ENCODE data around the gene CCDC51.

CCDC51 gene

DNA sequence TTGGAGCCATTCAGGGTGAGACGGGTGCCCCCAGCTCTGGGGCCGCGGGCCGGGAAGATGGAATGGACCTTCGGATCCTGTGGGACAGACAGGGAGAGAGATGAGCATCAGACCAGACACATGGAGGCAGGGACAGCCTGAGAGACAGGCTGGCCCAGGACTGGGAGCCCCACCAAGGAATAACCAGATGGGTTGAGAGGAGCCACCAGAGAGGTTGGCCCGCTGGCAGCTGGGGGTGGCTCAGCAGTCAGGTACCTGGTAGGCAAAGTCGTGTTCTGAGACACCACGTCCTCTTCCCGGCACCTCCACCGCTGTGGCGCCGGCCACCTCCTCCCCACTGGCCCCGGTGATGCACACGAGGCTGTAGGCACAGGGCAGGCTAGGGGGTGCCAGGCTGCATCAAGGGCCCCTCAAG, 23.8 kb downstream of the CCDC51 start:
- Histone ChIP-seq H3K4me3 (ENCODE audit: insufficient read depth, low read length, poor library complexity, severe bottlenecking) (no peak overlapping the region), H4K20me1 (ENCODE audit: low read depth, low read length) (no peaks in the 10 kb centered on the region), H3K79me2 (ENCODE audit: insufficient read depth, low read length) (no peaks in the 10 kb centered on the region), H2AFZ (ENCODE audit: low read depth, low read length, severe bottlenecking) (no peak overlapping the region), H3K9ac (ENCODE audit: low read length) (no peak overlapping the region), H3K27ac (ENCODE audit: low read depth, low read length) (no peak overlapping the region), H3K27me3 (ENCODE audit: low read length) (no peaks in the 10 kb centered on the region), H3F3A (ENCODE audit: insufficient read depth) (no peaks in the 10 kb centered on the region), H3K9me3 (ENCODE audit: insufficient read depth, low read length) (no peaks in the 10 kb centered on the region), H3K36me3 (ENCODE audit: low read length) (no peaks in the 10 kb centered on the region), H3K9me2 (replicated peaks; ENCODE audit: insufficient read depth, low read length) (no peaks in the 10 kb centered on the region), H3K4me2 (ENCODE audit: low read depth, low read length, poor library complexity, severe bottlenecking) (no peak overlapping the region)
- no peak for TF ChIP-seq EZH2phosphoT487 (conservative IDR thresholded peaks at IDR 0.05; ENCODE audit: low read length)
- no peak for TF ChIP-seq CTCF (IDR thresholded peaks at IDR 0.05; ENCODE audit: insufficient read depth, low read length, poor library complexity, severe bottlenecking)

GRCh38 chr3:48415251-48415953, 24.5 kb downstream of the CCDC51 start:
- no peaks in the 10 kb centered on the region for H3F3A ChIP-seq (ENCODE audit: insufficient read depth)
- H4K20me1 ChIP-seq (ENCODE audit: low read depth, low read length), result no peaks in the 10 kb centered on the region
- H2AFZ ChIP-seq (ENCODE audit: low read depth, low read length, severe bottlenecking), result no peak overlapping the region
- no peaks in the 10 kb centered on the region for H3K36me3 ChIP-seq (ENCODE audit: low read length)
- H3K9me2 ChIP-seq (replicated peaks; ENCODE audit: insufficient read depth, low read length), result no peaks in the 10 kb centered on the region
- TF ChIP-seq EZH2phosphoT487 (conservative IDR thresholded peaks at IDR 0.05; ENCODE audit: low read length), result no peak
- no peak overlapping the region for H3K9ac ChIP-seq (ENCODE audit: low read length)
- no peak overlapping the region for H3K4me2 ChIP-seq (ENCODE audit: low read depth, low read length, poor library complexity, severe bottlenecking)
- H3K4me3 ChIP-seq (ENCODE audit: insufficient read depth, low read length, poor library complexity, severe bottlenecking), result no peak overlapping the region
- no peaks in the 10 kb centered on the region for H3K9me3 ChIP-seq (ENCODE audit: insufficient read depth, low read length)
- H3K27ac ChIP-seq (ENCODE audit: low read depth, low read length), result no peak overlapping the region
- H3K79me2 ChIP-seq (ENCODE audit: insufficient read depth, low read length), result no peaks in the 10 kb centered on the region
- no peaks in the 10 kb centered on the region for H3K27me3 ChIP-seq (ENCODE audit: low read length)

GRCh38 chr3:48414376-48415250, 25.3 kb downstream of the CCDC51 start:
- Histone ChIP-seq H3K9ac (ENCODE audit: low read length) (no peak overlapping the region), H4K20me1 (ENCODE audit: low read depth, low read length) (no peaks in the 10 kb centered on the region), H2AFZ (ENCODE audit: low read depth, low read length, severe bottlenecking) (no peak overlapping the region), H3F3A (ENCODE audit: insufficient read depth) (no peaks in the 10 kb centered on the region), H3K36me3 (ENCODE audit: low read length) (no peaks in the 10 kb centered on the region), H3K9me3 (ENCODE audit: insufficient read depth, low read length) (no peaks in the 10 kb centered on the region), H3K9me2 (replicated peaks; ENCODE audit: insufficient read depth, low read length) (no peaks in the 10 kb centered on the region), H3K79me2 (ENCODE audit: insufficient read depth, low read length) (no peaks in the 10 kb centered on the region), H3K4me2 (ENCODE audit: low read depth, low read length, poor library complexity, severe bottlenecking) (no peak overlapping the region), H3K27me3 (ENCODE audit: low read length) (no peaks in the 10 kb centered on the region), H3K4me3 (ENCODE audit: insufficient read depth, low read length, poor library complexity, severe bottlenecking) (no peak overlapping the region), H3K27ac (ENCODE audit: low read depth, low read length) (no peak overlapping the region)
- no peak for TF ChIP-seq EZH2phosphoT487 (conservative IDR thresholded peaks at IDR 0.05; ENCODE audit: low read length)
- TF ChIP-seq CTCF (IDR thresholded peaks at IDR 0.05; ENCODE audit: insufficient read depth, low read length, poor library complexity, severe bottlenecking), result no peak

- Histone ChIP-seq H3K9me2 (replicated peaks; ENCODE audit: insufficient read depth, low read length) (no peaks in the 10 kb centered on the region), H3K4me3 (ENCODE audit: insufficient read depth, low read length, poor library complexity, severe bottlenecking) (no peak overlapping the region), H3K4me2 (ENCODE audit: low read depth, low read length, poor library complexity, severe bottlenecking) (no peak overlapping the region), H2AFZ (ENCODE audit: low read depth, low read length, severe bottlenecking) (no peak overlapping the region), H4K20me1 (ENCODE audit: low read depth, low read length) (no peaks in the 10 kb centered on the region), H3K27ac (ENCODE audit: low read depth, low read length) (no peak overlapping the region), H3K9me3 (ENCODE audit: insufficient read depth, low read length) (no peaks in the 10 kb centered on the region), H3K36me3 (ENCODE audit: low read length) (no peaks in the 10 kb centered on the region), H3K79me2 (ENCODE audit: insufficient read depth, low read length) (no peaks in the 10 kb centered on the region), H3F3A (ENCODE audit: insufficient read depth) (no peaks in the 10 kb centered on the region), H3K27me3 (ENCODE audit: low read length) (no peaks in the 10 kb centered on the region), H3K9ac (ENCODE audit: low read length) (no peak overlapping the region)
- TF ChIP-seq CTCF (IDR thresholded peaks at IDR 0.05; ENCODE audit: insufficient read depth, low read length, poor library complexity, severe bottlenecking) (no peak), EZH2phosphoT487 (conservative IDR thresholded peaks at IDR 0.05; ENCODE audit: low read length) (no peak)
Observed at GRCh38 chr3:48413611-48414010, 26.3 kb downstream of the CCDC51 start.

Measured in SU-DHL-6 (cell line).